ENCODE data around the gene EN2. TPM values are rescaled to one million over a fixed set of nuclear protein-coding genes. Genes with fewer than 3 reads are reported as not detected.

Gene EN2
- total and polyA plus RNA-seq, 10 of the 15 experiments (the other 5 are each of a cell fraction or from before 2014, with no cell fraction given) = not detected

GRCh38 chr7:155429651-155430050, 28.3 kb upstream of the EN2 start:
- H3K4me1 ChIP-seq (ENCODE audit: control insufficient read depth, insufficient read depth, low read length) = no peaks in the 10 kb centered on the region
- no peak for TF ChIP-seq MTA3 (IDR thresholded peaks at IDR 0.05; ENCODE audit: borderline replicate concordance, low read length)
- no peak for TF ChIP-seq E4F1 (IDR thresholded peaks at IDR 0.05; ENCODE audit: borderline replicate concordance, partially characterized antibody)
- no peak for TF ChIP-seq HCFC1 (IDR thresholded peaks at IDR 0.05; ENCODE audit: low read length)
- TF ChIP-seq BHLHE40 (IDR thresholded peaks at IDR 0.05; ENCODE audit: borderline replicate concordance in 1 of 2, low read depth in 2 of 2, low read length in 1 of 2) = no peak
- TF ChIP-seq LARP7 (IDR thresholded peaks at IDR 0.05) = no peak
- no peak for TF ChIP-seq RBBP5 (conservative IDR thresholded peaks at IDR 0.05)
- no peak for TF ChIP-seq SMAD1 (IDR thresholded peaks at IDR 0.05; ENCODE audit: low read depth, partially characterized antibody)
- TF ChIP-seq EGR1 (IDR thresholded peaks at IDR 0.05; ENCODE audit: borderline replicate concordance in 1 of 2, low read depth in 2 of 2, low read length in 2 of 2) = no peak
- TF ChIP-seq RUNX3 (IDR thresholded peaks at IDR 0.05; ENCODE audit: low read length) = no peak
- no peak for TF ChIP-seq BACH1 (IDR thresholded peaks at IDR 0.05; ENCODE audit: borderline replicate concordance)
- no peak for TF ChIP-seq CREM (IDR thresholded peaks at IDR 0.05; ENCODE audit: low read depth)
- no peak for TF ChIP-seq GABPA (IDR thresholded peaks at IDR 0.05; ENCODE audit: low read depth)
- H4K20me1 ChIP-seq (ENCODE audit: control insufficient read depth, insufficient read depth) = no peaks in the 10 kb centered on the region
- no peak overlapping the region for H3K27ac ChIP-seq (ENCODE audit: control insufficient read depth, insufficient read depth)
- H3K9me3 ChIP-seq (replicated peaks; ENCODE audit: control insufficient read depth, insufficient read depth, low read length) = no peaks in the 10 kb centered on the region
- ATAC-seq = no peak
- BruUV-seq (replicated peaks) = no TSS peak
- ChIA-PET POLR2A (no interaction called here), SMC1A (ENCODE audit: uncharacterized antibody, unreplicated experiment) (no interaction called here), RAD21 (ENCODE audit: unreplicated experiment) (no interaction called here), CTCF (no interaction called here)
- in situ Hi-C loops (cut with MboI) (no loop called here), intact Hi-C loops (cut with micrococcal nuclease; ENCODE audit: unreplicated experiment) (no loop called here)
- no peak overlapping the region for H3K4me2 ChIP-seq (ENCODE audit: control insufficient read depth, insufficient read depth)
- H3K36me3 ChIP-seq (ENCODE audit: control insufficient read depth in 2 of 2, insufficient read depth in 2 of 2, low read length in 1 of 2) = no peaks in the 10 kb centered on the region
- no peak overlapping the region for H2AFZ ChIP-seq (ENCODE audit: control insufficient read depth, low read depth, low read length)
- H3K27me3 ChIP-seq (replicated peaks in 1 of 2; ENCODE audit: control insufficient read depth in 2 of 2, insufficient read depth in 2 of 2, low read length in 1 of 2) = peaks cover 0 to 6% of the 10 kb centered on the region in 2 experiments; a peak in 2 of 4 replicates
- no peak overlapping the region for H3K4me3 ChIP-seq
- no peak overlapping the region for H3K9ac ChIP-seq (ENCODE audit: control insufficient read depth, insufficient read depth, low read length)
- no peak for FAIRE-seq
- H3K79me2 ChIP-seq (ENCODE audit: control insufficient read depth, insufficient read depth, low read length) = no peaks in the 10 kb centered on the region
- 15% methylated on average over 6 of the region's 6 CpGs for WGBS (ENCODE audit: insufficient coverage, insufficient replicate concordance, low lambda C conversion rate, missing lambda C conversion rate)
- no peak for DNase-seq (ENCODE audit: low read depth, low spot score)
